Endothelial cell (in vitro differentiated cells): ENCODE data around the gene PEX11G. TPM values are rescaled to one million over a fixed set of nuclear protein-coding genes. Genes with fewer than 3 reads are reported as not detected.

Source experiments
- DNase-seq: peaks from one replicate; pipeline ENCODE4 v3.0.0; 2021; ENCODE audit warnings: low spot score
- H3K27ac Mint-ChIP-seq: one replicate; pipeline ENCODE4 v1.8.0; 2021; ENCODE audit warnings: mixed read lengths, inconsistent platforms; ENCODE audit not compliant: unreplicated experiment
- H3K27me3 Mint-ChIP-seq: one replicate; pipeline ENCODE4 v1.8.0; 2021; ENCODE audit warnings: mild to moderate bottlenecking, moderate library complexity, mixed read lengths, inconsistent platforms; ENCODE audit not compliant: unreplicated experiment
- H3K36me3 Mint-ChIP-seq: one replicate; pipeline ENCODE4 v1.8.0; 2021; ENCODE audit warnings: mild to moderate bottlenecking, low read depth, mixed read lengths, inconsistent platforms; ENCODE audit not compliant: unreplicated experiment
- H3K4me1 Mint-ChIP-seq: one replicate; pipeline ENCODE4 v1.8.0; 2021; ENCODE audit warnings: mild to moderate bottlenecking, mixed read lengths, inconsistent platforms; ENCODE audit not compliant: unreplicated experiment
- H3K4me3 Mint-ChIP-seq: one replicate; pipeline ENCODE4 v1.8.0; 2021; ENCODE audit warnings: mild to moderate bottlenecking, mixed read lengths, inconsistent platforms; ENCODE audit not compliant: unreplicated experiment
- H3K9me3 Mint-ChIP-seq: one replicate; pipeline ENCODE4 v1.8.0; 2021; ENCODE audit warnings: mixed read lengths, inconsistent platforms; ENCODE audit not compliant: unreplicated experiment
- total RNA-seq: library from RNA; stranded (reverse); fragmentation: NEBNext Ultra II Directional; extraction: Animal tissue kit (Norgen Biotek cat#: 25700); gene quantifications from one replicate; pipeline ENCODE4 v1.2.1, GENCODE V29; 2021; ENCODE audit not compliant: unreplicated experiment
- TF ChIP-seq, protein P1 (sequence below): fragments of 200-600 bp; sonication (generic); IDR thresholded peaks from one replicate; pipeline ENCODE4 v1.5.0; 2021; ENCODE audit warnings: antibody characterized with exemption; ENCODE audit not compliant: unreplicated experiment

PEX11G gene
- total RNA-seq, 1 donor from 2014 or later: 3.8 TPM

DNA sequence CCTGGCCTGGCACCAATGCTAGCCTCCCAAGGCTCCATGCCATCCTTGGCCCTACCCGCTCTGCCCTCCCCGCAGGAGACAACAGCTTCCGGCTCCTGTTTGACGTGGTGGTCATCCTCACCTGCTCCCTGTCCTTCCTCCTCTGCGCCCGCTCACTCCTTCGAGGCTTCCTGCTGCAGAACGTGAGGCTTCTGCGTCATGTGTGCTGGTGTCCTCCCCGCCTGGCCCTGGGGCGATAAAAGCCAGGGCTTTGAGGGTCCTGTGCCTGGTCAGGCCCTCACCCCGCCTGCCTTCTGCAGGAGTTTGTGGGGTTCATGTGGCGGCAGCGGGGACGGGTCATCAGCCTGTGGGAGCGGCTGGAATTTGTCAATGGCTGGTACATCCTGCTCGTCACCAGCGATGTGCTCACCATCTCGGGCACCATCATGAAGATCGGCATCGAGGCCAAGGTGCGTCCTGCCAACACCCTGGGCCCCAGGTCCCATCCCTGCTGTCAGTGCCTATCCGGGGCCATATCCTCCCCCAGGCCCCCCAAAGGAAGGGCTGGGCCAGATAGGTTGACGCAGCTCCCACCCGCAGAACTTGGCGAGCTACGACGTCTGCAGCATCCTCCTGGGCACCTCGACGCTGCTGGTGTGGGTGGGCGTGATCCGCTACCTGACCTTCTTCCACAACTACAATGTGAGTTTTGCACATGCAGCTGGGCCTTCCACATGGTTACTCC lies 39.8 kb upstream of the PEX11G start:
- H3K9me3 Mint-ChIP-seq: no peaks in the 10 kb centered on the region

DNA sequence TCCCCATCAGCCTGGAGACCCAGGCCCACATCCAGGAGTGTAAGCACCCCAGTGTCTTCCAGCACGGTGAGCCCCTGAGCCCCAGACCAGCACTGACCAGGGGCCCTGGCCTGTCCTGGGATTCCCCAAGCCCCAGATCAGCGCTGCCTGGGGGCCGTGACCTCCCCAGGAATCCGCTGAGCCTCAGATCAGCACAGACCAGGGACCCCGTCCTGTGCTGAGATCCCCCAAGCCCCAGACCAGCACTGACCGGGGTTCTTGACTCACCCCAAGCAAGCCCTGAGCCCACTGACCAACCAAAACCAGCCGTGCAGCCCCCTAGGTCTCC lies 39.3 kb upstream of the PEX11G start:
- H3K27me3 Mint-ChIP-seq: peaks cover 9% of the 10 kb centered on the region

More for the DNA sequence above, 39.8 kb upstream of the PEX11G start:
- no peak for DNase-seq
- H3K27me3 Mint-ChIP-seq: peaks cover 9% of the 10 kb centered on the region
- TF ChIP-seq, protein P1, sequence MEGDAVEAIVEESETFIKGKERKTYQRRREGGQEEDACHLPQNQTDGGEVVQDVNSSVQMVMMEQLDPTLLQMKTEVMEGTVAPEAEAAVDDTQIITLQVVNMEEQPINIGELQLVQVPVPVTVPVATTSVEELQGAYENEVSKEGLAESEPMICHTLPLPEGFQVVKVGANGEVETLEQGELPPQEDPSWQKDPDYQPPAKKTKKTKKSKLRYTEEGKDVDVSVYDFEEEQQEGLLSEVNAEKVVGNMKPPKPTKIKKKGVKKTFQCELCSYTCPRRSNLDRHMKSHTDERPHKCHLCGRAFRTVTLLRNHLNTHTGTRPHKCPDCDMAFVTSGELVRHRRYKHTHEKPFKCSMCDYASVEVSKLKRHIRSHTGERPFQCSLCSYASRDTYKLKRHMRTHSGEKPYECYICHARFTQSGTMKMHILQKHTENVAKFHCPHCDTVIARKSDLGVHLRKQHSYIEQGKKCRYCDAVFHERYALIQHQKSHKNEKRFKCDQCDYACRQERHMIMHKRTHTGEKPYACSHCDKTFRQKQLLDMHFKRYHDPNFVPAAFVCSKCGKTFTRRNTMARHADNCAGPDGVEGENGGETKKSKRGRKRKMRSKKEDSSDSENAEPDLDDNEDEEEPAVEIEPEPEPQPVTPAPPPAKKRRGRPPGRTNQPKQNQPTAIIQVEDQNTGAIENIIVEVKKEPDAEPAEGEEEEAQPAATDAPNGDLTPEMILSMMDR: no peak
- H3K4me3 Mint-ChIP-seq: no peak overlapping the region
- no peak overlapping the region for H3K27ac Mint-ChIP-seq
- H3K4me1 Mint-ChIP-seq: no peaks in the 10 kb centered on the region
- H3K36me3 Mint-ChIP-seq: peaks cover 11% of the 10 kb centered on the region

DNA sequence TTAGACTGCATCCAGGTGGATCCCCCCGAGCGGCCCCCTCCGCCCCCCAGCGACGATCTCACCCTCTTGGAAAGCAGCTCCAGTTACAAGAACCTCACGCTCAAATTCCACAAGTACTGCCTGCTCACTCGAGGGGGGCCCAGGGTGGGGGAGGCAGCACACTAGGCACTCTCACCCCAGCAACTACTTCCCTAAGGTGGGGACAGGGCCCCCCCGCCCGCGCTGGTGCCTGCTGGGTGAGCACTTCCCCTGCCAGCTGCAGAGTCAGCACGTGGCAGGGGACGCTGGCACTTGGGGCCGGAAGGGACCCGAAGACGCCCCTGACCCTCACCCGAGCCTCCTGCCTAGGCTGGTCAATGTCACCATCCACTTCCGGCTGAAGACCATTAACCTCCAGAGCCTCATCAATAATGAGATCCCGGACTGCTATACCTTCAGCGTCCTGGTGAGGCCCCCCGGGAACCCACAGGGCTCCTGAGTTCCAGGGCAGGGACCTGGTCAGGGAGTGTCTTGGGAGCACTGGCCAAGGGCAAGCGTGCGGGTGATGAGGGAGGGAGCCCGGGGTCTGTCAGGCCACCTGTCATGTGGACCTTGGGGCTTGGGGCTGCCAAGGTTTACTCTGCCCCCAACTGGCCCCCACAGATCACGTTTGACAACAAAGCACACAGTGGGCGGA lies 38.8 kb upstream of the PEX11G start:
- DNase-seq: no peak
- Mint-ChIP-seq H3K4me3 (no peak overlapping the region), H3K27me3 (peaks cover 9% of the 10 kb centered on the region), H3K27ac (no peak overlapping the region), H3K36me3 (peaks cover 11% of the 10 kb centered on the region), H3K9me3 (no peaks in the 10 kb centered on the region), H3K4me1 (no peaks in the 10 kb centered on the region)
- TF ChIP-seq, protein P1: no peak

More for the DNA sequence above, 39.3 kb upstream of the PEX11G start:
- DNase-seq: no peak
- H3K4me3 Mint-ChIP-seq: no peak overlapping the region
- TF ChIP-seq, protein P1: no peak
- H3K4me1 Mint-ChIP-seq: no peaks in the 10 kb centered on the region
- H3K9me3 Mint-ChIP-seq: no peaks in the 10 kb centered on the region
- H3K27ac Mint-ChIP-seq: no peak overlapping the region
- peaks cover 11% of the 10 kb centered on the region for H3K36me3 Mint-ChIP-seq

DNA sequence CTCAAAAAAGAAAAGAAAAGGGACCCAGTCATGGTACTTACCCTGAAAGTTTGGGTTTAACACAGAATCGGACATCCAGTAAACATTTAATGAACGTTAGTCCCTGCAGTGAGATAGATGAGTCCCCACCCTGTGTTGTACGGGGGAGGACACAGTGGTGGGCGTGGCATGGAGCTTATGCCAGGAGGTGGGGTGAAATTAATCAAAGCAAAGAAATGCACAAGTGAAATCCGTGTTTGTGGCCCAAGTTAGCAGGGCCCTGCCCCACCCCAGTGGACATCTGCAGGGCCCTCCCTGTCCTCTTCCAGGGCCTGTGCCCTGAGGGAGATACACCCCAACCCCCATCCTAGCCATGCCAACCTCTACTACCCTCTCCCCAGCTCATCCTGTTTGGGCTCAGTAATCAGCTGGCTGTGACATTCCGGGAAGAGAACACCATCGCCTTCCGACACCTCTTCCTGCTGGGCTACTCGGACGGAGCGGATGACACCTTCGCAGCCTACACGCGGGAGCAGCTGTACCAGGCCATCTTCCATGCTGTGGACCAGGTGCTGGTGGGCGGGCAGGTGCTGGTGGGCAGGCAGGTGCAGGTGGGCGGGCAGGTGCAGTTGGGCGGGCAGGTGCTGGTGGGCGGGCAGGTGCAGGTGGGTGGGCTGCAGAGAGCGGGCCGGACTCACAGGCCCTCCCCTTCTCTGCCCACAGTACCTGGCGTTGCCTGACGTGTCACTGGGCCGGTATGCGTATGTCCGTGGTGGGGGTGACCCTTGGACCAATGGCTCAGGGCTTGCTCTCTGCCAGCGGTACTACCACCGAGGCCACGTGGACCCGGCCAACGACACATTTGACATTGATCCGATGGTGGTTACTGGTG lies 37.5 kb upstream of the PEX11G start:
- Mint-ChIP-seq H3K9me3 (no peaks in the 10 kb centered on the region), H3K27ac (no peak overlapping the region), H3K4me3 (no peak overlapping the region), H3K36me3 (peaks cover 8% of the 10 kb centered on the region), H3K27me3 (peaks cover 20% of the 10 kb centered on the region), H3K4me1 (peaks cover 5% of the 10 kb centered on the region)
- DNase-seq: no peak
- TF ChIP-seq, protein P1: no peak
